ENCODE results near the gene MTCL1.

The MTCL1 gene

DNA sequence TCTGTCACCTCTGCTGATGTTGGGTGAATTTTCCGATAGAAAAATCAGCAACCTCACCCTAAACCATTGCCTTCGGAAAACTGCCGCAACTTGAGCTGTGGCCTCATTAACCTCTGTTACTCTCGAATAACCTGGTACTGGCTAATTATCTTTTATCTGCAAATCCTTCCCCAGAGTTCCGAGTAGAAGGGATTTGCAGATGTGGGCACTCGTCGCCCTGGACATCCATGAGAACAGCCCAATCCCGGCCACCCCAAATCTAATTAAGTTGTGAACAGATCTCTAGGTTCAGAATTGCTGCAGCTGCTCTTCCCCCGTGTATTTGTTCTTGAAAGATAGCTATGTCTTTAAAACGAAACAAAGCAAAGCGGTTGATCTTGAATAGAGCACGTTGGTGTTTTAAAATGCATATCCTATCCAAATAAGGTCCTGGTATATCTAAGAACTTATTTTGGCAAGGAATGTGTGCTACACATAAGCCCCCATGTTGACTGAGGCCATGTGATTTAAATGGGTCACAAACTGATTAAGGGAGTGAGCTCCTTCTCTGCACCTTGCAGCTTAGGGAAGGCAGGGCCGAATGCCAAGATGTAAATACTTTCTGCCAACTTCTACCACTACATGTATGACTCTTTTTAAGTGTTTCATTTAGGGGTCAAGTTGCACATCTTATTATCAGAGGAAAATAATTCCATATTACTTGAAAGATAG is 88.2 kb downstream of the MTCL1 start:
- DNase-seq (ENCODE audit: low read depth in 2 of 2) = no peak

DNA sequence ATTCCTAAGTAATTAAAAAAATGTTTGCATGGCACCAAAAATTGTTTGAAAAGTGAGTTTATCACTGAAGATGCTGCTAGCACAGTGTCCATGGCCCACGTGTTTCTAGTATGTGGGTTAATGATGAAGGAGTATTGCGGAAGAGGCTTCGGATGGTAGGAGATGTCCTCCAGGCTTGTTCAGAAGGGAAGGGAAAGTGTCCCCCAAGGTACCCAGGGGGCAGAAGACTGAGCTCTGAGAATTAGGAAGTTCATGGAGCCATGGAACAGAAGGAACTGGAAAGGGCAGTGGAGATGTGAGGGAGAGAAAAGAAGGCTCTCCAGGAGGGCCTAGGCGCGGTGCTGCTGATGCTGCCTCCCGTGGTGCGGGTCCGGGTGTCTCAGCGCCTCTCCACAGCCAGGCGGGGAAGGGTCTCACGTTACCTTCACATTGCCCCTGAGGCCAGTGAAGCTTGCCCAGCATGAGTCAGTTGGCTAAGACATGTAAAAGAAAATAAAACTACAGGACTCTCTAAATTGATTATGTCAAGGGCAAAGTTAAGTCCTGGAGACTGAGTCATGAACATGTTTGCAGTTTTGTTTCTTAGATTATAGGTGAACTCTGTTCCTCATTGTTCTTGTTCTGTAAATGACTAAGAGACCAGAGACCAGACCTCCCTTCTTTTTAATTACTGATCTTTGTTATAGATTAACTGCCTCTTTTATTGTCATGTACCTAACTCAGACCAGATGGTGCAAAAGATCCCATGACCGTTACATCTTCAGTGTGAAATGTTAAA is 89.0 kb downstream of the MTCL1 start:
- no peak for DNase-seq (ENCODE audit: low read depth in 2 of 2)

DNA sequence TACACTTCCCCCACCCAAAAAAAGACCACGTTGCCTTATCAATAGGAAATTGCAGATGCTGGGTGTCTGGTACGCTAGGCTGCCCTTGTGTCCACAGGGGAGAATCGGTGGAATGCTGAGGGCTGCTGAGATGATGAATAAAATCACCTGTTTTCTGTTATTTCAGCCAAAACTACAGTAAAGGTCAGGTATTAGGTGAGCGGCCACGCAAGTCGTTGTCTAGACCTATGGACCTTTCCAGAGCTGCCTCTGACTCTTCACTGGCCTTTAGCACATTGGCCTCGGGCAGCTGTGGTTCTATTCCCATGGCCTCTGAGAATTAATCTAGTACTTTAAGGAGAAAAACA is 89.6 kb downstream of the MTCL1 start:
- no peak for DNase-seq (ENCODE audit: low read depth in 2 of 2)

DNA sequence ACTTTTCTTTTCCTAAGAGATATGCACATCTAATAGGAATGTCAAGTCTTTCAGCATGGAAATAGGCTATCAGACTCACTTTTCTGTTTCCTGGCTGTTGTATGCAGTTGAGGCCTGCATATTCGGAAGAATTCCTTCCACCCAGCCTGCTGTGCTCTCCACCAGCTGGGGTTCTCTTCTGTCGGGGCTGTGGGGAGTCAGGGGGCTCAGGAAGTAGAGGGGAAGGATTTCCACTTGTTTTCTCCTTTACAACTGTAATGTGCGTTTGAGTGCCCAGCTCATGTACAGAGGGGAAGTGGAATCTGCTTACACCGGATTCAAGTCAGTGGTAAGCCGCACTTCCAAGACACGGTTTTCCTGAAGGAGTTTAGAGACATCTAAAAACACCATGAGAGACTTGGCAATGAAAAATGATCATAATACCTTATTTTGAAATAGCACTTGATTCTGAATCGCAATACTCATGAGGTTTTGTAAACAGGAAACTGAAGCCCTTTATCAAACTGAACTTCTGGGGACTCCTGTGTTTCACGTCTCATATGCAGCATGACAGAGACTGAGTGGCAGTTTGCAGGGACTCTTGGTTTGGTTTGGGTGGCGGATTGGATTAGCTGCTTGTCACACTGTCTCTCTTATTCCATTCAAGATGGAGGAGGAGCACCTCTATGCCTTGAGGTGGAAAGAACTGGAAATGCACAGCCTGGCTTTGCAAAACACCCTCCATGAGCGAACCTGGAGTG is 90.4 kb downstream of the MTCL1 start:
- DNase-seq (ENCODE audit: low read depth in 2 of 2) = no peak

DNA sequence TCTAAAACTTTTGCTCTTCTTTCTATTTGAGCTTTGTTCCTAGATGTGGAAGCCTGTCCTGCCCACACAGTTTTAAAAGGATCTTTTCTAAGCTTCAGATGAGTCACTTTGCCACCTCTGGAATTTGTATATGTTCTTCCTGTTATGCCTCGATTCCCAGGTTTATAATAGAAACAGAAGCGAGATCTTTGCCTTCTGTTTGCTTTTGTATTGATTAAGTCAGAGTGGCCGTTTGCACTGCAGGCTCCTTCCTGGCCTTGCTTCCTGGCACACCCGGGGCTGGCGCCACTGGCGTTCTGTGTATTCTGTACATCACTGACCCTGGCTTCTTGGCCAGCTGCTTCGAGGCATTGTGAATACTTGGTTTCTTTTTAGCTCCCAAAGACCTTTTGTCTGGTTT is 91.8 kb downstream of the MTCL1 start:
- DNase-seq (ENCODE audit: low read depth in 2 of 2) = no peak

DNA sequence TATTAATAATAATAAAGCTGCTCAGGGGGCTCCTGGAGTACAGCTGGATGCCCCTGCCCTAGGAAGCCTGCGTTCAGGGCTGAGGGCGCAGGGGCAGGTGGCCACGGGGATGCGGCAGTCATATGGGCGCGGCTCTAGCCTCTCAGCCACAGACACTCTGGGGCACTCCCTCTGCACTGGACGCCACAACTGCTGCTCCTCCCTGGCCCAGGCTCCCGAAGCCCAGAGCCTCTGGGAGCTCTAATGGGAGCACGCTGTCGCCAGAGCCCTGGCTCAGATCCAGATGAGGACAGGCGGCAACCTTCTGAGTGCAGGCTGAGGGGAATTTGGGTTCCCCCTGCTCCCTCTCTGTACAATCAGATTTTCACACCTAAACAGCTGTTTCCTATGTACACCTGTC is 93.6 kb downstream of the MTCL1 start:
- no peak for DNase-seq (ENCODE audit: low read depth in 2 of 2)

DNA sequence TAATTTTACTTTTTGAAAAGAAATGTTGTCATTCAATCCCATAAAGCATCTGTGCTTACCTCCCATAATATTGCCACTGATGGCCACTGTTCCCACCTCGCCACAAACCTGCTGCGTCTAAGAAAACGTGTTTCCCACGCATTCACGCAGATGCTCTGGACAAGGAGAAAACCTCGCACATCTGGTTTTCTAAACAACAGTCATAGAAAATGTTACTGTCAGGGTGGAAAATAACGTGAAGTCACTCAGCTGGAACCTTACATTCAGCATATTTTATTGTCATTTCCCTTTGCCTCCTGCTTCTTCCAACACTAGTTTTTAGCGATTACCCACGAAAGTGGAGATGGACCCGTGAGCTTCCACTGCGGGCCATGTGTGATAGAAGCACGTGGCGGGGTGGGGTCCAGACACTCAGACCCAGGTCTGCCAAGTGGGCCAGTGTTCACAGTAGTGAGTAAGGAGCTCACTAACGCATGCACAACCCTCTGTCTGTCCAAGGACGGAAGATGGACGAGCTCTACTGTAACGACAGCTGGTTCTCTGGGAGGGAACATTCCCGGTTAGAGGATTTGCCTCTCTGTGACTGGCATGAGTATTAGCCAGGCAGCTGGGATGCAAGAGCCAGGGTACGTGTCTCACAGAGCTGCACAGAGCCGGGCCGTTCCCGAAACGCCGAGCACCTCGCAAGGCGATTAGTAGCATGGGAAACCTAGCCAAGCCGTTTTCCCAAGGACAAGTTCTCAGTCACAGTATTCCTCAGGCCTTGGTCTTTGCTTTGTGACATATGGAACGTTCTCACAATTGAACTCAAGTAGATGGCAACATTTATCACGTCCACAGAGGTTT is 94.5 kb downstream of the MTCL1 start:
- DNase-seq (ENCODE audit: low read depth in 2 of 2) = no peak

DNA sequence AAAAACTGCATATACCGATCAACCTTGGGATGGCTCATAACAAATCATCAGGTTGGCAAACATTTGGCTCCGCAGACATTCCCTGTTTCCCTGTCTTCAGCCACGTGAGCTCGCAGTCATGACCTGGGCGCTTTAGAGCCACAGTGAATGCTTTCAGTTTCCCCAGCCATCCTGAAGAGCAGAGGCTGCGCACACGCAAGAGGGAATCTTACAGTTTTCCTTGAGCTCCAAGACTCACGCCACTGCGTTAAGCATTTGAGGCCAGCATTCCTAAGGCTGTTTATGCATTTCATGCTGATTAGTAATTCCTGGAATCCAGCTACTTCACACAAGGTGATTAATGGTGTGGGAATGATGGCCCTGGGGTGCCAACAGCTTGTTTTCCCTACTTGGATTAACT is 95.1 kb downstream of the MTCL1 start:
- no peak for DNase-seq (ENCODE audit: low read depth in 2 of 2)

DNA sequence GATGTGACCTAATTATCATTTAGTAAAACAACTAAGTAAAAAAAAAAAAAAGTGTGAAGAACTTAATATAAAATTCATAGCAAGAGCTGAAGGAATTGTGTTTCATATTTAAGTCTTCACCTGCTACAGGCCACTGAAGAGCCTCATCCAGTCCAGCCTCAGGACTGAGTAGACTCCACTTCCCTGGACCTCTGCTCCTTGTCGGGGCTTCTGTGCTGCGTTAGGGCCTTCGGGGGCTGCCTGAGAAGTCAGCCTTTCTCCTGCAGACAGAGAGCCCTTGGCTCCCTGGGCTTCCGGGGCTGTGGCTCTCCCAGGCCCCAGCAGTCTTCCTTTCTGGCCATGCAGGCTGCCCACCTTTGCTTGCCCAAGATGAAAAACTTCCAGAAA is 95.5 kb downstream of the MTCL1 start:
- no peak for DNase-seq (ENCODE audit: low read depth in 2 of 2)

DNA sequence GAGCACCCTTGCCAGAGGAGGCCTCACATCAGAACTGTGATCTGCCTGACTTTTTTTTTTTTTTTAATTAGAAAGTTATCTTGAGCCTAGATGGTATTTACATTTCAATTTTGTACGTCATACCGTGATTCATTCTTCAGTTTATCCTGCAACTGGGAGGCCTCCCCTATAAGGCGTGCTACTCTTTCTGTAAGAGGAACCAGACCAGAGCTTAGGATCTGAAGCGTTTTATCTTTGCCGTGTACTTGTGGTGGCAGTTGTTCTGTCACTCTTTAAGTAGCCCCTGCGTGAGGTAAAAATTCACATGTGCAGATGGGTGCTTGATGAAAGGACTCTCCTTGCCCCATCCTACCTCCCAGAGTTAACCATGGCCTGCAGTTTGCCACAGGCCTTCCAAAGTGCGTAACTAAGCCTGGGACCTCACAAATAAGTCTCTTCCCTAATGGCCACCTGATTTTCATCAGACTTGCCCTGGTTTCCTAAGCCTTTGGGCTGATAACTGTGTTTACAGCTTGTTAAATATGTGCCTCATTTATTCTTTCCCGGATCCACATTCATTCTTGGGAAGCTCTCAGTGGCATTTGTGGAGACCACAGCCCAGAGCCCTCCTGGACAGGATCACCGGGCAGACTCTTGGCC is 96.0 kb downstream of the MTCL1 start:
- no peak for DNase-seq (ENCODE audit: low read depth in 2 of 2)

DNA sequence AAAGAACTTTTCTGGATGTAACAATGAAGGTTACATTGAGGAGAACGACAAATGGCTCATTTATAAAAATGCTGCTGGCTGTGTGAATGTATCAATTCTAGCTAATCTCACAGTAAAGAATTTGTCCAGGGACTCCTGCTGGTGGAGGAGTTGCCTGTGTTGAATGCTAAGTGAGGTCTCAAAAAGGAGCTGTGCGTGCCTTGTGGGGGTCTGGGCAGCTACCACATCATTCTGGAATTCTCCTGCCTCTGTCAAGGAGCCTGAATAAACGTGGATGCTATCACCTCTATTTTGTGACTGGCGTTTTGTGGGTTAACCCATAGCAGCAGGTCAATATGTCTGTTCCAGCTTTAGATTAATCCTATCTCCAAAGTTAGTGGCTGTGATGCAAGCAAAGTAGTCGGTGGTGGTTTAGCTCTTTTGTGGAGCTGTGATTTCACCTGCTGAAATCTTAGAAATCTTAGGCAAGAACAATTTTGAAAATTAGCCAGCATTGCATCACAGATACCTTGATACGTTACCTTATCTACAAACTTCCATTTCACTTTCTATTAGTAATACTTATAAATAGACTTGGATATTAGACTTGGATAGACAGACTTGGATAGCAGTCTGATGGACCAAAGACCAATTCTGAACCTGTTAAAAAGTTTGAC is 96.8 kb downstream of the MTCL1 start:
- DNase-seq (ENCODE audit: low read depth in 2 of 2) = no peak

DNA sequence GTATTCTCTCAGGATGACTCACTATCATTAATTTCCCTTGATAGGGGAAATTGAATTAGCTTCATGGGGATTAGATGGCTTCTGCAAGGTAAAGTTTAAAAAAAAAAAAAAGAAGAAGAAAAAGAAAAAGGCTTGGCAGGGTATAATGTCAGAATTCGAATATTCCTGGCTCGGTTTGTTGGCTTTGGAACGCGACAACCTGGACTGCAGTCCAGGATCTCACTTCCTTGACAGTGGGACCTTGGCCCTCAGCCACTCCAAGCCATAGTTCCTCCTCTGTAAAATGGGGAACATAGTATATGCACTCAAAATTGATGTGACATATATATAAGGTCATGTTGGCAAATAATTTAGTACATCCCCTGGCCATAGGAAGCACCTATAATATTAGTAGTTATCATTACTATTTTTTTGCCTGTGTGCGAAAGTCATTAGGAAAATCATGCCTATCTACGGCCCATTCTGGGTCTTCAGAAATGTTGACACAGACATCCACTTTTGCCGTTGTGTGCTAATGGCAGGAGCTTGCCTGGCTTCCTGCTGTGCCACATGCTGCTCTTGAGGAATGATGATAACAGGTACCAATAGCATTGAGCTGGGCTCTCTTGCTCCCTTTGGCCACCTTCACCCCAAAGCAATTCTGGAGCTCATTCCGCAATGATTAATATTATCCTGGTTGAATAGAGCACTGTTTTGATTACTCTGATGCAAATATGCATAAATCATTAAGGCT is 97.9 kb downstream of the MTCL1 start:
- no peak for DNase-seq (ENCODE audit: low read depth in 2 of 2)

DNA sequence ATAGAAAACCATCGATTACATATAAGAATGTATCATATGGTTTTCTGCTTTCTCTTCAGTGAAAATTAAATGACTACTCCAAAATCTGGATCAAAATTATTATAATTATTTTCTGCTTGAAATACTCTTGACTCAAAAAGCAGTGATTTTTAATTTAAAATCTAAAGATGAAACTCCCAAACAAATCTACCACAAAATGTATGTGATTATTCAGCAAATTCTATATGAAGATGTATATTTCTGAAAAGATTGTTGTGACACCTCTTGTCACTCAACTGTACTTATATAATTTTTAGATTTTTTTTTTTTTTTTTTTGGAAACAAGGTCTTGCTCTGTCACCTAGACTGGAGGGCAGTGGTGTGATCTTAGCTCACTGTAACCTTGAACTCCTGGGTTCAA is 98.6 kb downstream of the MTCL1 start:
- DNase-seq (ENCODE audit: low read depth in 2 of 2) = no peak

DNA sequence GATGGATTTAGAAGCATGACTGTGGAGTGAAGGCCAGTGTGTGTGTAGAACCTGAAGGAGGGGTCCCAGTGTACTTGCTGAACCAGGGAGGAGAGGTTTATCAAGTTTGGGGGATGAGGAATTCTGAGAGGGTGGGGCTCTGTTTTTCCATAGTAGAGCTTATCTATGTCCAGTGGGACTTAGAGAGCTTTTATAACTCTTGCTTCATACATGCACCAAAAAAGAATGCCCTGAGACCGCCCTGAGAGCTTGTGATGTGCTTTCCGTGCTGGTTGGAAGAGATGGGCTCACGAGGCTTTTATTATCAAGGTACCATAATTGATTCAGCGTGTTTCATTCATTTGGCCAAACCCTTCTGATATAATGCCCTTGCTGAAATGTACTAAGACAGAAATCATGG is 100.2 kb downstream of the MTCL1 start:
- no peak for DNase-seq (ENCODE audit: low read depth in 2 of 2)

DNA sequence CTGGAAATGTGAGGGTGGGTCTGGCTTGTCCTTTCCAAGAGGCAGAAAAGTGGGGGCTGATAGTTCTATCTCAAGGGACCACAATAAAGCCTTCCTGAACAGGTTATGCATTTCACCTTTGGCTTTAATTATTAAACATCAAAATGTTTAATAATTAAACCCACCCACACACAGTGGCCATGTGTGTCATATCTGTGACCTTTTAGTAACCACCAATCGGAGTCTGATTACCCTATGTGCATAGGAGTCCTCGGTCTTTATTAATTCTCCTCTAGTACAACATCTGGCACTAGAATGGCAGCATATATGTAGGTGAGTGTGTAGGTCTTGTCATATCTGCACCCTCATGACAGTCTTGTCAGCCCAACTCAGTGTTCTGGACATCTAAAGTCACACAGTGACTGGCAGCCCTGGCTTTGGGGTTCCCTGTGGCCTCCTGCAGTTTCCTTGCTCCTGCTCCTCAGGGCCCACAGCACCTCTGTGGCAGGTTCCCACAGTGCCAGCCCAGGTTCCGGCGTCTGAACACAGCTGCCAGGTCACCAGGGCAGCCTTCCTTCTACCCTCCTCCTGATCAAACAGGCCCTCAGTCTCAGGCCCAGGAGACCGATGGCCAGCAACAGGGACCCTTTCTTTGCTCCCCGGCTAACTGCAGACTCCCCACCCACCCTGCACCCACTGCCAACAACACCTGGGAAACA is 100.9 kb downstream of the MTCL1 start:
- no peak for DNase-seq (ENCODE audit: low read depth in 2 of 2)

DNA sequence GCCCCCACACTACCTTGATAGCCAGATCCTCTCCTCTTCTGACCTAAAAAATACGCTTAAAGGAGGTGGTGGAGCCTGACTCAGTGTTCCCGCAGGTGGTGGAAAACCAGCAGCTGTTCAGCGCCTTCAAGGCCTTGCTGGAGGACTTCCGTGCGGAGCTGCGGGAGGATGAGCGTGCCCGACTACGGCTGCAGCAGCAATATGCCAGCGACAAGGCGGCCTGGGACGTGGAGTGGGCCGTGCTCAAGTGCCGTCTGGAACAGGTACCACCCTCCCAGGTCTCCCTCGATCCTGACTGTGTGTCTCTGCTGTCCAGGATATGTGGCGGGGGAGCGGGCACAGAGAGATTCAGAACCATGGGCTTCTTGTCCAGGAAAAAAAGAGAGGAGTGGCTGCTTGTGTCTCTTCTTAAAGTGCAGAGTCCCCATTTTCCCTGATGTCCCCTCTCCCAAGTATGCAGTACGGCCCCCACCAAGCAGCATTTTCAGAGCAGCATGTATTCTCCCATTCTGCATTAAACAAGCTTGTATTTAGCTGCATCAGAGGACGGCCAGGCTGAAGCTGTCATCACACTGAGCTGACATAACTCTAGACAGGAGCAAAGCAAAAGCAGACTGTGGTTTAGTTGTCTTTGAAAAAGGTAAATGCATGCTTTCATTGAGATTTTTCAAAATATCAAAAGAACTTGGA is 101.6 kb downstream of the MTCL1 start:
- no peak for DNase-seq (ENCODE audit: low read depth in 2 of 2)

DNA sequence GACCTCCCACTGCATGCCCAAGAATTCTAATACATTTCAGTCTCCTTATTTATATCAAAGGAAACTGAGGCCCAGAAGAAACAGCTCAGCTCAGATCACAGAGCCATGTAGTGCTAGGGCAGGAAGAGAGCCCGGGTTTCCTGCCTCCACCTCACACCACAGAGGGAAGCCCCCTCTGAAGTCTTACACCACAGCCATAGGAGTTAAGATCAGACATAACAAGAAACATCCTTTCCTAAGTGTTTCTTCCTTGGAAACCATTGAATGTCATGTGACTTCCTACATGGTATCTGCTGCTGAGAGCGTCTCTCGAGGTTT is 102.1 kb downstream of the MTCL1 start:
- DNase-seq (ENCODE audit: low read depth in 2 of 2) = no peak

DNA sequence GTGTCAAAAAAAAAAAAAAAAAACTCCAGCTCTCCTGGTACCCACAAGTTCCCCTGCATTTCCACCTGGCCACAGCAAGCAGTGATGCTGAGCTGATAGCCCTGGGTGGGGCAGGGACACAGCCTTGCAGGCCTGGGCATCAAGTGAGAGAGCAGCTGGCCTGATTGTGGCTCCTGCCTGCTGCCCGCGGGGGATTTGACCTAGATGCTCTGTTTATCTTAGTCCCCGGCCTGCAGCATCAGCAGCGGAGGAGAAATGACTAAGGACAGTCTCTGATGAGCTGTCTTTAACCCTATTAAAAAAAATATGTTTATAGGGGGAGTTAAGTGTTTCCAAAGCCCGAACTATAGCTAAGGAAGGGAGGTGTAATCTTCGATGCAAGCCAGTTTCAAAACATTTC is 102.6 kb downstream of the MTCL1 start:
- DNase-seq (ENCODE audit: low read depth in 2 of 2) = no peak

DNA sequence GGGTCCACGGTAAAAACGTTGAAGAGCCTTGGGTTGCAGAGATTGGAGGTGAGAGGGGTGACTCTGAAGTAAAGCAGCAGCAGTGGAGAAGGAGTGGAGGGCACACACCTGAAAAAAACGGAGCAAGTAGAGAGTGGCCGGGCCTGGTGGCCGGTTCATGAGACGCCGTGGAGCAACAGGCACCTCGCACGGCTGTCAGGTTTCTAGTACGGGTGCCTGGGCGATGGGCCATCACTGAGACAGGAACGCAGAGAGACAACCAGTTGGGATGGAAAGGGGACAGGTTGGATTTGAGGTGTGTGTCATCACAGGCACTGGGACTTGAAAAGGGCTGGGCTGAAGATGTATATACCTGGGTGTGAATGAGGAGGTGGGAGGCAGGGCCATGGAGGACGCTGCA is 104.2 kb downstream of the MTCL1 start:
- no peak for DNase-seq (ENCODE audit: low read depth in 2 of 2)
